ENCODE measurements around the gene SLC16A13. TPM values are rescaled to one million over a fixed set of nuclear protein-coding genes. Genes with fewer than 3 reads are reported as not detected.

SLC16A13 gene
- total RNA-seq, 1 donor from 2014 or later = 3.4 TPM

DNA sequence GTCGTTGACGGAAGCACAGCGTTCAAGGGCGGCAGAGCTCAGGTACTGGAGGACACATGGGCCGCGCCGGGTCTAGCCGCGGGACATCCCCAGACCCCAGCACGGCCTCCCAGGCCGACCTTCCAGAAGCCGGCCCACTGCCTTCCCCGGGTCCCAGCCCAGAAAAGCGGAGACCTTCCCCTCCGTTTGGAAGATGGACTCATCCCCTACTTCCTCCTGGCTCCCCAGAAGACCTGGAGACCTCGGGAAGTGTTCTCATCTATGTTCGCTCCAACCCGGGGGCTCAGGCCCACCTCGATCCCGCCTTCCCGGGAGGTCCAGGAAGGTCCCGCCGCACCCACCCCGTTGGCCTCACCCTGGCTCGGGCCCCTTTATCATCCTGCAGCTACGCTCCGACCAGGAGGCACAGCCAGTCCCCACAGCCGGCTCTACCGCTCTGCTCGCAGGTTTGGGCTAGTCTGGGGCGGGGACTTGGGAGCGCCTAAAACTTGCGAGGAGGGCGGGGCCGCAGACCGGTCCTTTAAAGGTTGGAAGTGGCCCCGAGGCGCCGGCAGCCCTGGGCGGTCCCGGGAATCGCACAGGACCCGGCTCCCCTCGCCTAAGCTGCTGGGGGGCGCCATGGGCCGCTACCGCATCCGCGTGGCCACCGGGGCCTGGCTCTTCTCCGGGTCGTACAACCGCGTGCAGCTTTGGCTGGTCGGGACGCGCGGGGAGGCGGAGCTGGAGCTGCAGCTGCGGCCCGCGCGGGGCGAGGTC lies 40.1 kb upstream of the SLC16A13 start, which contains the start of gene ALOX12:
Gene ALOX12 (plus strand): TSS at position 550 of the 756 bp plus-strand sequence. CDS start 69 bp downstream, at position 619.
- H3K27me3 ChIP-seq (ENCODE audit: control insufficient read depth, insufficient read depth, low read length) = peaks cover 18% of the 10 kb centered on the region
- no peak for DNase-seq (ENCODE audit: low read depth)
- no peak for TF ChIP-seq CTCF (IDR thresholded peaks at IDR 0.05; ENCODE audit: insufficient read depth, low read length, poor library complexity, severe bottlenecking)
- peak within 1 kb of the TSS; percentile 4 for H3K4me3 ChIP-seq (ENCODE audit: low read depth, low read length)
- H3K36me3 ChIP-seq (ENCODE audit: control insufficient read depth, insufficient read depth, low read length) = no peaks in the 10 kb centered on the region

- no peak for TF ChIP-seq CTCF (IDR thresholded peaks at IDR 0.05; ENCODE audit: insufficient read depth, low read length, poor library complexity, severe bottlenecking)
- Histone ChIP-seq H3K36me3 (ENCODE audit: control insufficient read depth, insufficient read depth, low read length) (no peaks in the 10 kb centered on the region), H3K4me3 (ENCODE audit: low read depth, low read length) (no peak overlapping the region), H3K27me3 (ENCODE audit: control insufficient read depth, insufficient read depth, low read length) (peaks cover 18% of the 10 kb centered on the region)
- DNase-seq (ENCODE audit: low read depth) = no peak
These were observed 39.4 kb upstream of the SLC16A13 start for GRCh38 chr17:6996256-6997011.

DNA sequence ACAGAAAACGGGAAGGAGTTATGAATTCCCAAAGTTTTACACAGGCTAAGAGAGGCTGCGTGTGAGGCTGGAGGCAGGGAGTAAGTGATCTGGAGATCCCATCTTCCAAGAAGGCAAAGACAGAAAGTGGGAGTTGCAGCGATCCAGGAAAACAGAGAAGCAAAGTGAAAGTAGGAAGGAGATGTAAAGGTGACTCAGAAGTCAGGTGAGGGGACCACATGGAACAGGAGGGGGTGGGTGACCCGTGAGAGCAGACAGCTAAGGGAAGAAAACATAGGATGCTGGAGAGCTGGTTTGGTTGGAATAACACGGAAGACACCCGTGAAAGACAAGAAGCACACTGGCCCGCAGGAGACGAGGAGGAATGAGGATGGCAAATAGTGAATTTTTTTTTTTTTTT lies 38.6 kb upstream of the SLC16A13 start:
- H3K36me3 ChIP-seq (ENCODE audit: control insufficient read depth, insufficient read depth, low read length) = no peaks in the 10 kb centered on the region
- no peak for TF ChIP-seq CTCF (IDR thresholded peaks at IDR 0.05; ENCODE audit: insufficient read depth, low read length, poor library complexity, severe bottlenecking)

GRCh38 chr17:6998855-6999508 lies 36.8 kb upstream of the SLC16A13 start:
- no peak for TF ChIP-seq CTCF (IDR thresholded peaks at IDR 0.05; ENCODE audit: insufficient read depth, low read length, poor library complexity, severe bottlenecking)
- Histone ChIP-seq H3K4me3 (ENCODE audit: low read depth, low read length) (no peak overlapping the region), H3K27me3 (ENCODE audit: control insufficient read depth, insufficient read depth, low read length) (peaks cover 18% of the 10 kb centered on the region), H3K36me3 (ENCODE audit: control insufficient read depth, insufficient read depth, low read length) (no peaks in the 10 kb centered on the region)
- DNase-seq (ENCODE audit: low read depth) = no peak

More for the DNA sequence above, 38.6 kb upstream of the SLC16A13 start:
- H3K27me3 ChIP-seq (ENCODE audit: control insufficient read depth, insufficient read depth, low read length) = peaks cover 18% of the 10 kb centered on the region
- no peak for DNase-seq (ENCODE audit: low read depth)
- H3K4me3 ChIP-seq (ENCODE audit: low read depth, low read length) = no peak overlapping the region

DNA sequence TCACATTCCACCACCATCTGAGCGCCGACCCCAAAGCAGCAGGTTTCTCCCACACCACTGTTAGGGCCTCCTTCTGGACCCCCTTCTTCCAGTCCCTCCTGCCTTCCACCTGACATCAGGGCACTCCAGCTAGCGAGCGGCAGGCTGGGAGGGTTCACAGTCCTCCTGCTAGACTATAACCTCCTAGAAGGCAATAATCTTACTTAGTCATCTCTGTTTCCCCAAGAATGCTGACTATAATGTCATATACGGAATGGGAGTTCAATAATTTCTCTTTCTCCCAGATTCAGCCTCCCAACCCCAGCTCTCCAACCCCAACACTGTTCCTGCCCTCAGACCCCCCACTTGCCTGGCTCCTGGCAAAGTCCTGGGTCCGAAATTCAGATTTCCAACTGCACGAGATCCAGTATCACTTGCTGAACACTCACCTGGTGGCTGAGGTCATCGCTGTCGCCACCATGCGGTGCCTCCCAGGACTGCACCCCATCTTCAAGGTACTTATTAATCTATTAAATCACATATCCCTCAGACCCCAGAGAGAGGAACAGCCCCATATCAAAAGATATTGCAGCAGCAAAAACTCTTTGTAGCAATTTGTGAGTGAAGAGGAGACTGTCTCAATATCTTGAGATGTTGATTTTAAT lies 34.4 kb upstream of the SLC16A13 start:
- Histone ChIP-seq H3K36me3 (ENCODE audit: control insufficient read depth, insufficient read depth, low read length) (no peaks in the 10 kb centered on the region), H3K27me3 (ENCODE audit: control insufficient read depth, insufficient read depth, low read length) (peaks cover 4% of the 10 kb centered on the region), H3K4me3 (ENCODE audit: low read depth, low read length) (no peak overlapping the region)
- TF ChIP-seq CTCF (IDR thresholded peaks at IDR 0.05; ENCODE audit: insufficient read depth, low read length, poor library complexity, severe bottlenecking) = peak; percentile 57
- DNase-seq (ENCODE audit: low read depth) = no peak
